ENCODE data around the gene CHMP4B.

DNA sequence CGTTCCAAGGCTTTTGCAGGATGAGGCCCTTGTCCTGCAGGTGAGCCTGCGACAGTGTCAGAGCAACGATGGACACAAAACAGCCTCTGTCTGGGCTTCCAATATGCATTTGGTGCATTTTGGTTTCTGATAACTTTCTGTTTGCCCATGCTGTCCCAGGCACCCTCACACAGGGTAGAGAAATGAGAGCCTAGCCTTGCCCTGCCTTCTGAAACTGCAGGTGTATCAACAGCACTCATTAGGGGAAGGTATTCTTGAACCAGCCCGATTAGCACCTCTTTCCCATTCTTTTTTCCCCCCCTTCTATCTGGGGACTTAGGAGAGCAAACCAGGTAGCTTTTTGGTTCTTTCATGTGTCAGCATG lies 30.3 kb downstream of the CHMP4B start:
- TF ChIP-seq, protein P1, sequence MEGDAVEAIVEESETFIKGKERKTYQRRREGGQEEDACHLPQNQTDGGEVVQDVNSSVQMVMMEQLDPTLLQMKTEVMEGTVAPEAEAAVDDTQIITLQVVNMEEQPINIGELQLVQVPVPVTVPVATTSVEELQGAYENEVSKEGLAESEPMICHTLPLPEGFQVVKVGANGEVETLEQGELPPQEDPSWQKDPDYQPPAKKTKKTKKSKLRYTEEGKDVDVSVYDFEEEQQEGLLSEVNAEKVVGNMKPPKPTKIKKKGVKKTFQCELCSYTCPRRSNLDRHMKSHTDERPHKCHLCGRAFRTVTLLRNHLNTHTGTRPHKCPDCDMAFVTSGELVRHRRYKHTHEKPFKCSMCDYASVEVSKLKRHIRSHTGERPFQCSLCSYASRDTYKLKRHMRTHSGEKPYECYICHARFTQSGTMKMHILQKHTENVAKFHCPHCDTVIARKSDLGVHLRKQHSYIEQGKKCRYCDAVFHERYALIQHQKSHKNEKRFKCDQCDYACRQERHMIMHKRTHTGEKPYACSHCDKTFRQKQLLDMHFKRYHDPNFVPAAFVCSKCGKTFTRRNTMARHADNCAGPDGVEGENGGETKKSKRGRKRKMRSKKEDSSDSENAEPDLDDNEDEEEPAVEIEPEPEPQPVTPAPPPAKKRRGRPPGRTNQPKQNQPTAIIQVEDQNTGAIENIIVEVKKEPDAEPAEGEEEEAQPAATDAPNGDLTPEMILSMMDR (IDR thresholded peaks at IDR 0.05) = no peak
- TF ChIP-seq, protein P2, sequence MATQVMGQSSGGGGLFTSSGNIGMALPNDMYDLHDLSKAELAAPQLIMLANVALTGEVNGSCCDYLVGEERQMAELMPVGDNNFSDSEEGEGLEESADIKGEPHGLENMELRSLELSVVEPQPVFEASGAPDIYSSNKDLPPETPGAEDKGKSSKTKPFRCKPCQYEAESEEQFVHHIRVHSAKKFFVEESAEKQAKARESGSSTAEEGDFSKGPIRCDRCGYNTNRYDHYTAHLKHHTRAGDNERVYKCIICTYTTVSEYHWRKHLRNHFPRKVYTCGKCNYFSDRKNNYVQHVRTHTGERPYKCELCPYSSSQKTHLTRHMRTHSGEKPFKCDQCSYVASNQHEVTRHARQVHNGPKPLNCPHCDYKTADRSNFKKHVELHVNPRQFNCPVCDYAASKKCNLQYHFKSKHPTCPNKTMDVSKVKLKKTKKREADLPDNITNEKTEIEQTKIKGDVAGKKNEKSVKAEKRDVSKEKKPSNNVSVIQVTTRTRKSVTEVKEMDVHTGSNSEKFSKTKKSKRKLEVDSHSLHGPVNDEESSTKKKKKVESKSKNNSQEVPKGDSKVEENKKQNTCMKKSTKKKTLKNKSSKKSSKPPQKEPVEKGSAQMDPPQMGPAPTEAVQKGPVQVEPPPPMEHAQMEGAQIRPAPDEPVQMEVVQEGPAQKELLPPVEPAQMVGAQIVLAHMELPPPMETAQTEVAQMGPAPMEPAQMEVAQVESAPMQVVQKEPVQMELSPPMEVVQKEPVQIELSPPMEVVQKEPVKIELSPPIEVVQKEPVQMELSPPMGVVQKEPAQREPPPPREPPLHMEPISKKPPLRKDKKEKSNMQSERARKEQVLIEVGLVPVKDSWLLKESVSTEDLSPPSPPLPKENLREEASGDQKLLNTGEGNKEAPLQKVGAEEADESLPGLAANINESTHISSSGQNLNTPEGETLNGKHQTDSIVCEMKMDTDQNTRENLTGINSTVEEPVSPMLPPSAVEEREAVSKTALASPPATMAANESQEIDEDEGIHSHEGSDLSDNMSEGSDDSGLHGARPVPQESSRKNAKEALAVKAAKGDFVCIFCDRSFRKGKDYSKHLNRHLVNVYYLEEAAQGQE (IDR thresholded peaks at IDR 0.05; ENCODE audit: insufficient read depth in 1 of 2, low read depth in 2 of 2, low read length in 1 of 2) = no peak
